GM13977 (cell line): Measurements from ENCODE around the gene NOD2.

Experiments used
- DNase-seq: peaks from one replicate; pipeline ENCODE4 v3.0.0; 2012; ENCODE audit warnings: low spot score
- CTCF ChIP-seq: IDR thresholded peaks from 2 replicates; pipeline ENCODE4 v1.5.1; 2012; ENCODE audit warnings: mild to moderate bottlenecking, control low read depth; ENCODE audit not compliant: insufficient read depth; ENCODE audit errors: extremely low read depth, missing control alignments
- in situ Hi-C: fragments of 300-500 bp; cut with MboI; formaldehyde crosslinking; loops from one replicate; pipeline ENCODE4 v1.12.0; 2022; ENCODE audit warnings: low sequenced_read_pairs, low pct_unique_long_range_greater_than_20kb, mixed read lengths, inconsistent platforms; ENCODE audit not compliant: unreplicated experiment

The NOD2 gene

GRCh38 chr16:50745940-50746339 is 52.5 kb downstream of the NOD2 start:
- no peak for DNase-seq
- no peak for TF ChIP-seq CTCF
- in situ Hi-C loops = loop anchor here (10.0 kb wide), 1 partner anchor 71 kb away; no protein-coding TSS in a partner anchor

- DNase-seq = peak; percentile 51
- in situ Hi-C loops = loop anchor here (10.0 kb wide), 1 partner anchor 73 kb away; no protein-coding TSS in a partner anchor
- peak; percentile 54 for TF ChIP-seq CTCF
Observed at GRCh38 chr16:50747207-50747956, 54.0 kb downstream of the NOD2 start.

GRCh38 chr16:50751528-50751927 is 58.1 kb downstream of the NOD2 start:
- in situ Hi-C loops = no loop called here

GRCh38 chr16:50752471-50753235 is 59.2 kb downstream of the NOD2 start:
- in situ Hi-C loops = no loop called here
- no peak for DNase-seq
- TF ChIP-seq CTCF = no peak

More at GRCh38 chr16:50751528-50751927, 58.1 kb downstream of the NOD2 start:
- DNase-seq = no peak
- TF ChIP-seq CTCF = no peak

GRCh38 chr16:50756473-50756872 is 63.1 kb downstream of the NOD2 start:
- no peak for TF ChIP-seq CTCF
- in situ Hi-C loops = no loop called here

GRCh38 chr16:50761267-50761666 is 67.9 kb downstream of the NOD2 start:
- DNase-seq = no peak
- in situ Hi-C loops = no loop called here

More at GRCh38 chr16:50756473-50756872, 63.1 kb downstream of the NOD2 start:
- no peak for DNase-seq

More at GRCh38 chr16:50761267-50761666, 67.9 kb downstream of the NOD2 start:
- no peak for TF ChIP-seq CTCF
